Loucy (cell line): ENCODE results near the gene C10orf71.

Source experiments
- CTCF ChIP-seq: fragments of 200-600 bp; sonication (generic); conservative IDR thresholded peaks from 2 replicates; pipeline ENCODE4 v1.5.1; 2014; ENCODE audit warnings: mild to moderate bottlenecking, antibody characterized with exemption, low read length
- EZH2phosphoT487 ChIP-seq: fragments of 200-600 bp; IDR thresholded peaks from 2 replicates; pipeline ENCODE4 v1.6.1; 2018; ENCODE audit warnings: antibody characterized with exemption, mild to moderate bottlenecking, moderate library complexity, borderline replicate concordance

- TF ChIP-seq CTCF: no peak
- TF ChIP-seq EZH2phosphoT487: no peak
Observed at GRCh38 chr10:49362596-49363260, 63.8 kb downstream of the C10orf71 start.
